ENCODE data around the gene AP5B1.
"Not testable (repeated sequence)": the region's sequence is repeated elsewhere in the genome, so short reads cannot be mapped to it uniquely, and the experiment has no call there.

Gene AP5B1

GRCh38 chr11:65774525-65775306, 6.1 kb downstream of the AP5B1 start:
- H3K4me3 ChIP-seq (ENCODE audit: low read length): no peak overlapping the region
- no peak for TF ChIP-seq CTCF (conservative IDR thresholded peaks at IDR 0.05; ENCODE audit: low read depth, low read length)
- no peak for DNase-seq (ENCODE audit: low read depth)

GRCh38 chr11:65773784-65774411, 6.9 kb downstream of the AP5B1 start:
- no peak overlapping the region for H3K4me3 ChIP-seq (ENCODE audit: low read length)
- no peak for DNase-seq (ENCODE audit: low read depth)
- no peak for TF ChIP-seq CTCF (conservative IDR thresholded peaks at IDR 0.05; ENCODE audit: low read depth, low read length)

GRCh38 chr11:65771589-65772112, 9.1 kb downstream of the AP5B1 start:
- DNase-seq (ENCODE audit: low read depth): no peak
- no peak for TF ChIP-seq CTCF (conservative IDR thresholded peaks at IDR 0.05; ENCODE audit: low read depth, low read length)
- no peak overlapping the region for H3K4me3 ChIP-seq (ENCODE audit: low read length)

GRCh38 chr11:65770951-65771567, 9.7 kb downstream of the AP5B1 start:
- TF ChIP-seq CTCF (conservative IDR thresholded peaks at IDR 0.05; ENCODE audit: low read depth, low read length): no peak
- no peak overlapping the region for H3K4me3 ChIP-seq (ENCODE audit: low read length)
- no peak for DNase-seq (ENCODE audit: low read depth)

GRCh38 chr11:65767806-65768205, 13.0 kb downstream of the AP5B1 start:
- H3K4me3 ChIP-seq (ENCODE audit: low read length); DNase-seq (ENCODE audit: low read depth): not testable (repeated sequence)

- no peak for TF ChIP-seq CTCF (conservative IDR thresholded peaks at IDR 0.05; ENCODE audit: low read depth, low read length)
- no peak overlapping the region for H3K4me3 ChIP-seq (ENCODE audit: low read length)
Measured at GRCh38 chr11:65767406-65767805, 13.4 kb downstream of the AP5B1 start.

GRCh38 chr11:65766535-65766934, 14.2 kb downstream of the AP5B1 start:
- no peak overlapping the region for H3K4me3 ChIP-seq (ENCODE audit: low read length)
- TF ChIP-seq CTCF (conservative IDR thresholded peaks at IDR 0.05; ENCODE audit: low read depth, low read length): no peak
- DNase-seq (ENCODE audit: low read depth): no peak

More at GRCh38 chr11:65767406-65767805, 13.4 kb downstream of the AP5B1 start:
- no peak for DNase-seq (ENCODE audit: low read depth)
